NCI-H460 (cell line): ENCODE results near the gene ULK4. TPM values are rescaled to one million over a fixed set of nuclear protein-coding genes. Genes with fewer than 3 reads are reported as not detected.
"Not testable (repeated sequence)": the region's sequence is repeated elsewhere in the genome, so short reads cannot be mapped to it uniquely, and the experiment has no call there.

Experiments used
- DNase-seq: peaks from one replicate; pipeline ENCODE4 v3.0.0-alpha.2; 2016; ENCODE audit warnings: low read depth; ENCODE audit errors: extremely low read depth
- total RNA-seq: library from RNA; depleted of rRNA; stranded (reverse); fragments of >200 nt; shearing (Covaris generic); gene quantifications from 2 replicates; pipeline ENCODE4 v1.2.3, GENCODE V29; 2014

Gene ULK4
- total RNA-seq, 1 experiment from 2014 or later = 5.6 TPM

GRCh38 chr3:41652506-41652905, 309.4 kb downstream of the ULK4 start:
- DNase-seq = no peak

GRCh38 chr3:41651718-41652117, 310.2 kb downstream of the ULK4 start:
- no peak for DNase-seq

- no peak for DNase-seq
Measured at GRCh38 chr3:41650406-41650805, 311.5 kb downstream of the ULK4 start.

GRCh38 chr3:41649129-41649739, 312.7 kb downstream of the ULK4 start:
- no peak for DNase-seq

- not testable (repeated sequence) for DNase-seq
Measured at GRCh38 chr3:41647730-41648129, 314.2 kb downstream of the ULK4 start.

GRCh38 chr3:41640076-41640475, 321.8 kb downstream of the ULK4 start:
- DNase-seq = no peak

- no peak for DNase-seq
Measured at GRCh38 chr3:41638381-41638780, 323.5 kb downstream of the ULK4 start.

GRCh38 chr3:41632700-41633099, 329.2 kb downstream of the ULK4 start:
- DNase-seq = no peak

- DNase-seq = no peak
Measured at GRCh38 chr3:41630708-41631107, 331.2 kb downstream of the ULK4 start.

GRCh38 chr3:41629986-41630385, 331.9 kb downstream of the ULK4 start:
- DNase-seq = no peak

GRCh38 chr3:41629072-41629471, 332.8 kb downstream of the ULK4 start:
- DNase-seq = no peak

- DNase-seq = no peak
Measured at GRCh38 chr3:41627477-41628087, 334.3 kb downstream of the ULK4 start.

GRCh38 chr3:41612853-41613252, 349.1 kb downstream of the ULK4 start:
- DNase-seq = no peak

GRCh38 chr3:41611008-41611407, 350.9 kb downstream of the ULK4 start:
- DNase-seq = no peak

GRCh38 chr3:41608347-41608746, 353.6 kb downstream of the ULK4 start:
- DNase-seq = no peak

GRCh38 chr3:41603807-41604206, 358.1 kb downstream of the ULK4 start:
- DNase-seq = no peak

- no peak for DNase-seq
Measured at GRCh38 chr3:41602121-41602520, 359.8 kb downstream of the ULK4 start.

- no peak for DNase-seq
Measured at GRCh38 chr3:41601404-41601987, 360.4 kb downstream of the ULK4 start.

GRCh38 chr3:41600616-41601015, 361.3 kb downstream of the ULK4 start:
- DNase-seq = no peak

- DNase-seq = no peak
Measured at GRCh38 chr3:41599127-41599484, 362.8 kb downstream of the ULK4 start.

GRCh38 chr3:41598402-41599126, 363.3 kb downstream of the ULK4 start:
- no peak for DNase-seq

GRCh38 chr3:41593774-41594173, 368.1 kb downstream of the ULK4 start:
- DNase-seq = no peak
